Natural killer cell (primary cell): ENCODE measurements around the gene PTOV1. TPM values are rescaled to one million over a fixed set of nuclear protein-coding genes. Genes with fewer than 3 reads are reported as not detected.

Source experiments
- ATAC-seq, 3 donors: fragments of 150-1000 bp in 2 of 3; fragments of 200-7000 bp in 1 of 3; cut with Tn5 transposase; 1 replicate in 1 of 3; 2 replicates in 2 of 3; pipeline ENCODE4 v1.10.0; 2021; ENCODE audit warnings: mild to moderate bottlenecking in 2 of 3, moderate library complexity in 2 of 3
- DNase-seq, 2 donors: peaks; one replicate each; pipeline versions ENCODE4 v3.0.0 to v3.0.0-alpha.2; 2013 to 2021; ENCODE audit warnings: mixed read lengths in 1 of 2
- H3K27ac ChIP-seq: one replicate; pipeline ENCODE4 v1.5.1; 2013; ENCODE audit warnings: mild to moderate bottlenecking, low read length
- H3K27me3 ChIP-seq: one replicate; pipeline ENCODE4 v1.6.1; 2013; ENCODE audit warnings: low read length; ENCODE audit not compliant: control insufficient read depth, insufficient read depth
- H3K36me3 ChIP-seq: one replicate; pipeline ENCODE4 v1.6.1; 2013; ENCODE audit warnings: low read length; ENCODE audit not compliant: control insufficient read depth, insufficient read depth
- H3K4me1 ChIP-seq: one replicate; pipeline ENCODE4 v1.6.1; 2013; ENCODE audit warnings: low read length; ENCODE audit not compliant: control insufficient read depth, insufficient read depth
- H3K4me3 ChIP-seq: one replicate; pipeline ENCODE4 v1.5.1; 2013; ENCODE audit warnings: low read length
- H3K9me3 ChIP-seq: one replicate; pipeline ENCODE4 v1.6.1; 2013; ENCODE audit warnings: low read length; ENCODE audit not compliant: control insufficient read depth, insufficient read depth
- H3K27ac Mint-ChIP-seq, 2 donors: one replicate each; pipeline ENCODE4 v1.8.0; 2022; ENCODE audit warnings: mild to moderate bottlenecking in 2 of 2, mixed read lengths in 2 of 2, moderate library complexity in 1 of 2
- H3K27me3 Mint-ChIP-seq, 2 donors: one replicate each; pipeline ENCODE4 v1.8.0; 2022; ENCODE audit warnings: low read depth in 2 of 2, mixed read lengths in 2 of 2
- H3K36me3 Mint-ChIP-seq: one replicate; pipeline ENCODE4 v1.8.0; 2022; ENCODE audit warnings: mixed read lengths
- H3K4me1 Mint-ChIP-seq, 2 donors: one replicate each; pipeline ENCODE4 v1.8.0; 2022; ENCODE audit warnings: mixed read lengths in 2 of 2
- H3K4me3 Mint-ChIP-seq: one replicate; pipeline ENCODE4 v1.8.0; 2022; ENCODE audit warnings: mild to moderate bottlenecking, moderate library complexity, mixed read lengths
- H3K9me3 Mint-ChIP-seq, 2 donors: one replicate each; pipeline ENCODE4 v1.8.0; 2022; ENCODE audit warnings: mixed read lengths in 2 of 2
- CTCF ChIP-seq: fragments of 200-600 bp; IDR thresholded peaks from one replicate; pipeline ENCODE4 v1.8.0; 2022; ENCODE audit warnings: antibody characterized with exemption
- WGBS: methylation state at CpG from one replicate; pipeline ENCODE4 v1.1.7; 2013; ENCODE audit warnings: missing lambda C conversion rate; ENCODE audit not compliant: insufficient coverage; 5-methylcytosine and 5-hydroxymethylcytosine counted together
- intact Hi-C: fragments of 100-400 bp; cut with micrococcal nuclease; formaldehyde crosslinking; loops from one replicate; pipeline ENCODE4 v1.14.2; 2022
- total RNA-seq, 4 donors: library from RNA; stranded (reverse); fragments of 120-200 nt in 1 of 4; gene quantifications; one replicate each; pipeline versions ENCODE4 v1.2.3 to v1.2.4, GENCODE V29; 2013 to 2022

Gene PTOV1
- total RNA-seq, 3 donors from 2014 or later (not counting 1 experiment from before 2014, with no cell fraction given): 116 to 132 (median 128) TPM

DNA sequence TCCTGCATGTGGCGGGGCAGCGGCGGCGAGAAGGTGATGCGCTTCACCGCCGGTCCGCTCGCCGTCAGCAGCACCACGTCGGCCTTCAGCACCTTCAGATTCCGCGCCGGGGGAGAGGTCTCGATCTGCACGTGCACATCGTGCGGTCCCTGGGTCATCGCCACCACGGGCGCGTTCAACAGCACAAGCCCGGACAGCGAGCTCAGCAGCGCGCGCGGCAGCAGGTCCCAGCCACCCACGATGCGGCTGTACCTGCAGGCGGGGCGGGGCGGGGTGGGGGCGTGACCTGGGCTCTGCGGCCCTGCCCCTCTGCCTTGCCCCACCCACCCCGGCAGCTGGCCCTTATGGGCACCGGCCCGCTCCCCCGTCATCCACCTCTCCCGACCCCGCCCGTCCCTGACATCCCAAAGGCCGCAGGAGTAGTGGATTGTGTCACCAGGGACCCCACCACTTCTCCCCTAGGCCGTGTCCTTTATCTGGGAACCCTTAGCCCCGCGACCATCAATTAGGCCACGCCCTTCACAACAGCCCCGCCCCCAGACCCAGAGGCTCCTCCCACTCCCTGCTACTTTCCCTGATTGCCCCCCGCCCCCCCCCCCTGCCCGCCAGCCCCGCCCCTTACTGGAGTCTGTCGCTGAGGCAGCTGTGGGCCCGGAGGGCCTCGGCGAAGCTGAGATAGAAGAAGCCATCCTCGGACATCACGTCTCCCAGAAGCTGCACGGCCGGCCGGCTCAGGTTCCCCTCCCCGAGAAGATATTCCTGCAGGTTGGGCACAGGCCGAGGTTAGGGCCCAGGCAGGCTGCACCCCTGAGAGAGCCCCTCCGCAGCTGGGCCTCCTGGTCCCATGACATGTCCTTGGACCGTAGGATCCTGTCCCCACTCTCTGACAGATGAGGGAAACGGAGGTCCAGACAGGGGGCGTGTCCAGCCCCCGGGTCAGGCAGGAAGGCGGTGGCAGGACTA lies 39.7 kb downstream of the PTOV1 start:
- no peak overlapping the region for H3K27ac ChIP-seq
- peaks cover 0 to 8% of the 10 kb centered on the region in 2 donors for H3K4me1 Mint-ChIP-seq

GRCh38 chr19:49891393-49891792 lies 40.4 kb downstream of the PTOV1 start:
- no peak for TF ChIP-seq CTCF
- Mint-ChIP-seq H3K27me3 (no peaks in the 10 kb centered on the region), H3K4me1 (peaks cover 3 to 12% of the 10 kb centered on the region in 2 donors), H3K4me3 (peak overlapping the region; percentile 6), H3K27ac (peak overlapping the region in 1 of 2 donors; percentile 51), H3K36me3 (no peaks in the 10 kb centered on the region), H3K9me3 (no peaks in the 10 kb centered on the region)
- 94% methylated on average over 17 of the region's 17 CpGs for WGBS
- Histone ChIP-seq H3K9me3 (no peaks in the 10 kb centered on the region), H3K4me3 (no peak overlapping the region), H3K27me3 (no peaks in the 10 kb centered on the region), H3K27ac (no peak overlapping the region), H3K36me3 (no peaks in the 10 kb centered on the region), H3K4me1 (peaks cover 32% of the 10 kb centered on the region)
- DNase-seq (no peak), ATAC-seq (no peak)
- intact Hi-C loops: no loop called here

More for the DNA sequence above, 39.7 kb downstream of the PTOV1 start:
- H3K9me3 Mint-ChIP-seq: no peaks in the 10 kb centered on the region
- DNase-seq (peak; percentile 37 to 84), ATAC-seq (peak; percentile 76 to 79 (median 78))
- no peaks in the 10 kb centered on the region for H3K36me3 Mint-ChIP-seq
- Histone ChIP-seq H3K4me3 (peak overlapping the region; percentile 47), H3K36me3 (no peaks in the 10 kb centered on the region), H3K4me1 (peaks cover 24% of the 10 kb centered on the region), H3K9me3 (no peaks in the 10 kb centered on the region), H3K27me3 (no peaks in the 10 kb centered on the region)
- H3K27ac Mint-ChIP-seq: peak overlapping the region in 1 of 2 donors; percentile 51
- TF ChIP-seq CTCF: peak; percentile 58
- WGBS: 30% methylated on average over 68 of the region's 69 CpGs
- no peaks in the 10 kb centered on the region for H3K27me3 Mint-ChIP-seq
- peak overlapping the region; percentile 84 for H3K4me3 Mint-ChIP-seq
- intact Hi-C loops: loop anchor here (1.0 kb wide), 1 partner anchor 77 kb away; the partner anchor contains the start of gene FUZ

GRCh38 chr19:49892716-49893115 lies 41.8 kb downstream of the PTOV1 start:
- Histone ChIP-seq H3K36me3 (no peaks in the 10 kb centered on the region), H3K27ac (no peak overlapping the region), H3K9me3 (no peaks in the 10 kb centered on the region), H3K4me1 (peaks cover 45% of the 10 kb centered on the region), H3K4me3 (no peak overlapping the region), H3K27me3 (no peaks in the 10 kb centered on the region)
- Mint-ChIP-seq H3K9me3 (no peaks in the 10 kb centered on the region), H3K4me3 (peak overlapping the region; percentile 47), H3K4me1 (peaks cover 16 to 26% of the 10 kb centered on the region in 2 donors), H3K27me3 (no peaks in the 10 kb centered on the region), H3K36me3 (no peaks in the 10 kb centered on the region), H3K27ac (peak overlapping the region in 1 of 2 donors; percentile 97)
- DNase-seq (no peak), ATAC-seq (no peak)
- no peak for TF ChIP-seq CTCF
- intact Hi-C loops: no loop called here
- WGBS: no CpG with 5 or more reads among the region's 1 CpG
